Coronary artery (tissue), 2 donors: ENCODE data around the gene OR2C3.

Source experiments
- DNase-seq: peaks from one replicate; pipeline ENCODE4 v3.0.0-alpha.2; 2017; ENCODE audit warnings: low spot score
- H3K27ac ChIP-seq, 2 donors: fragments of 200-600 bp; sonication (generic); one replicate each; pipeline ENCODE4 v1.5.1; 2016 to 2019
- H3K4me3 ChIP-seq: fragments of 200-600 bp; sonication (generic); 2 replicates; pipeline ENCODE4 v1.5.1; 2016; ENCODE audit warnings: mild to moderate bottlenecking, moderate library complexity
- TF ChIP-seq, protein P1 (sequence below): fragments of 200-600 bp; sonication (generic); IDR thresholded peaks from one replicate; pipeline ENCODE4 v1.5.1; 2019; ENCODE audit warnings: antibody characterized with exemption

OR2C3 gene

GRCh38 chr1:247536340-247536739 lies at the start of gene OR2C3:
Gene OR2C3, minus strand, starts transcription at chr1:247536440. Its CDS starts 3,929 bp downstream, at chr1:247532511.
- Histone ChIP-seq H3K27ac (no peak within 1 kb of the TSS), H3K4me3 (no peak within 1 kb of the TSS)
- DNase-seq, result no peak
- TF ChIP-seq, protein P1, sequence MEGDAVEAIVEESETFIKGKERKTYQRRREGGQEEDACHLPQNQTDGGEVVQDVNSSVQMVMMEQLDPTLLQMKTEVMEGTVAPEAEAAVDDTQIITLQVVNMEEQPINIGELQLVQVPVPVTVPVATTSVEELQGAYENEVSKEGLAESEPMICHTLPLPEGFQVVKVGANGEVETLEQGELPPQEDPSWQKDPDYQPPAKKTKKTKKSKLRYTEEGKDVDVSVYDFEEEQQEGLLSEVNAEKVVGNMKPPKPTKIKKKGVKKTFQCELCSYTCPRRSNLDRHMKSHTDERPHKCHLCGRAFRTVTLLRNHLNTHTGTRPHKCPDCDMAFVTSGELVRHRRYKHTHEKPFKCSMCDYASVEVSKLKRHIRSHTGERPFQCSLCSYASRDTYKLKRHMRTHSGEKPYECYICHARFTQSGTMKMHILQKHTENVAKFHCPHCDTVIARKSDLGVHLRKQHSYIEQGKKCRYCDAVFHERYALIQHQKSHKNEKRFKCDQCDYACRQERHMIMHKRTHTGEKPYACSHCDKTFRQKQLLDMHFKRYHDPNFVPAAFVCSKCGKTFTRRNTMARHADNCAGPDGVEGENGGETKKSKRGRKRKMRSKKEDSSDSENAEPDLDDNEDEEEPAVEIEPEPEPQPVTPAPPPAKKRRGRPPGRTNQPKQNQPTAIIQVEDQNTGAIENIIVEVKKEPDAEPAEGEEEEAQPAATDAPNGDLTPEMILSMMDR, result no peak

DNA sequence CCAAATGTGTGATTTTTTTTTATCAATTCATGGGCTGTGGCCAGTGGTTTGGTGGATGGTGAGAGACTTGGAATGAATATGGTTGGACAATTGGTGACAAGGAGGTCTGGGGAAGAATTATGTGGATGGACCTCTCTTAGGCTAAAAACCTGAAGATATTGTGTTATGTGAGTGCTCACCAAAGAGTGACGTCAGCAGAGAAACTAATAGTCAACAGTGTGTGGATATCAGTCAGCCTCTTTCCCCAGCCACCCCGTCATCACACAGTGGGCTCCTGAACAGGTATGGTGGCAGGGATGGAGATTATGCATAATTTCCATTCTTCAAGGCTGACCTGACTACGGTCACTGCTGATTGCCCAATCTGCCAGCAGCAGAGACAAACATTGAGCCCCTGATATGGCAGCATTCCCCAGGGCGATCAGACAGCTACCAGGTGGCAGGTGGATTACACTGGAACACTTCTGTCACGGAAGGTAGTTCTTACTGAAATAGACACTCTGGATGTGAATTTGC lies 42.8 kb upstream of the OR2C3 start:
- Histone ChIP-seq H3K27ac (no peak overlapping the region), H3K4me3 (no peak overlapping the region)
- TF ChIP-seq, protein P1, result no peak

DNA sequence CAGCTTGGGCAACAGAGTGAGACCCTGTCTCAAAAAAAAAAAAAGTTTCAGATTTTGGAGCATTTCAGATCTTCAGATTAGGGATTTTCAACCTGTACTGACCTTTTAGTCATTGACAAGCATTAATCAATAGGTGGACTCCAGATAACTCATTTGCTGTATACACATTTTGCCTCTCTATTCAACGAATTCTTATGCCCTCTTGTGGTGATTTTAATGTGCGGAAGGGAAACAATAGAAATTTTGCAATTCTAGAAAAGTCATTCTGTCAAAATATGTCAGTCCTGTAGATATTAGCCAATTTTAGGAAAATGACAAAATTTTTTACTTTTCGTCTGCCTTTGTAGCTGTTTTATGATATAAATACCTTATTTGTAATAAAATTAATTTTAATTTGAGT lies 40.3 kb upstream of the OR2C3 start:
- DNase-seq, result no peak
- H3K4me3 ChIP-seq, result no peak overlapping the region
- no peak overlapping the region for H3K27ac ChIP-seq
- TF ChIP-seq, protein P1, result no peak

More for the DNA sequence above, 42.8 kb upstream of the OR2C3 start:
- DNase-seq, result no peak

GRCh38 chr1:247574664-247575063 lies 38.4 kb upstream of the OR2C3 start:
- no peak overlapping the region for H3K27ac ChIP-seq
- DNase-seq, result no peak
- TF ChIP-seq, protein P1, result no peak
- H3K4me3 ChIP-seq, result no peak overlapping the region

GRCh38 chr1:247574236-247574635 lies 38.0 kb upstream of the OR2C3 start:
- H3K4me3 ChIP-seq, result no peak overlapping the region
- DNase-seq, result no peak
- no peak overlapping the region for H3K27ac ChIP-seq
- TF ChIP-seq, protein P1, result no peak

DNA sequence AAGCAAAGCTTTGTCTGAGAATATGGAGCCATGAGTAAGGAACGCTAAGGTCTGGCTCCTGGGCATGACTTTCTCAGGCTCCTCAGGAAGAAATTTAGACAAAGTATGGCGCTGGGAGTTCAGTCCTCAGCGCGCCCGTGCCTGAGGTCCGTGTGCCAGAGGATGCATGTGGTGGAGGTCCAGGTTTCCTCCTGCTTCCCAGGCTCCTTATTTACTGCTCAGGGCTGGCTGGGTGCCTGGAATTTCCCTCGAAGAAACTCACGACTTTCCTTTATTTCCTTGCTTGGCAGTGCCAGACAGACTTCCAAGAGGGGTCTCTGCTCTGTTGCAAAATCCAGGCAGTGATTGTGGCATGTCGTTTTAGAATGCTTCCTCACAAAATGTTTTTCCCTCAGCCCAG lies 26.0 kb upstream of the OR2C3 start:
- no peak overlapping the region for H3K27ac ChIP-seq
- no peak overlapping the region for H3K4me3 ChIP-seq
- DNase-seq, result no peak
- TF ChIP-seq, protein P1, result no peak

DNA sequence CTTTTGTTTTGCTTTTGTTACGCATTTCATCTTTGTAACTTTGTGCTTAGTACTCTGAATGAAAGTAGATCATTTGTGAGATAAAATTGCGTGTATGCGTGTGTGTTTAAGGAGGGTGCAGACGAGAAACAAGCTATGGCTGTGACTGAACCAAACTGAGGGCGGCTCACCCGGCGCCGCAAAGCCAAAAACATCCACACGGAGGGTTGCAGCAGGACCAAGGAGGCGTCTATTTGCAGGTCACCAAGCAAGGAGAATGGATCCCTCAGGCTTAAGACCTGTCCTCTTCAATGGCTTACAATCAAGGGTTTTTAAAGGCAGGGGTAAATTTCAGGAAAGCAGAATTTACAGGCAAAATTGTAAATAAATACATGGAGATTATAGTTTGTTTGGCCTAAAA lies 25.5 kb upstream of the OR2C3 start:
- TF ChIP-seq, protein P1, result no peak
- H3K27ac ChIP-seq, result no peak overlapping the region
- no peak for DNase-seq
- H3K4me3 ChIP-seq, result no peak overlapping the region
